GM18505 (cell line): Measurements from ENCODE around the gene TMEM151B.

Experiments
- ATAC-seq: cut with Tn5 transposase; IDR thresholded peaks from one replicate; pipeline ENCODE4 v1.9.1; 2021; ENCODE audit not compliant: unreplicated experiment
- POLR2A ChIP-seq: IDR thresholded peaks from 4 replicates; pipeline ENCODE4 v1.6.1; 2011; ENCODE audit warnings: borderline replicate concordance; ENCODE audit not compliant: insufficient read depth, insufficient read length; ENCODE audit errors: extremely low read depth

TMEM151B gene

GRCh38 chr6:44258325-44258863, 11.9 kb upstream of the TMEM151B start:
- no peak for ATAC-seq
- no peak for TF ChIP-seq POLR2A

- no peak for ATAC-seq
- no peak for TF ChIP-seq POLR2A
Observed at GRCh38 chr6:44258921-44259320, 11.3 kb upstream of the TMEM151B start.

- no peak for ATAC-seq
- TF ChIP-seq POLR2A = no peak
Observed at GRCh38 chr6:44260011-44260410, 10.2 kb upstream of the TMEM151B start.

GRCh38 chr6:44260451-44261297, 9.6 kb upstream of the TMEM151B start:
- ATAC-seq = no peak
- TF ChIP-seq POLR2A = peak; percentile 46

- ATAC-seq = no peak
- TF ChIP-seq POLR2A = no peak
Observed at GRCh38 chr6:44261581-44261980, 8.7 kb upstream of the TMEM151B start.

GRCh38 chr6:44262467-44263353, 7.5 kb upstream of the TMEM151B start:
- ATAC-seq = no peak
- TF ChIP-seq POLR2A = no peak

- TF ChIP-seq POLR2A = peak; percentile 74
- no peak for ATAC-seq
Observed at GRCh38 chr6:44263354-44264100, 6.7 kb upstream of the TMEM151B start.

GRCh38 chr6:44264154-44265006, 5.9 kb upstream of the TMEM151B start:
- peak; percentile 48 for TF ChIP-seq POLR2A
- ATAC-seq = peak; percentile 22

GRCh38 chr6:44265007-44265721, 5.1 kb upstream of the TMEM151B start, which contains the start of gene NFKBIE:
Gene NFKBIE (minus strand): TSS chr6:44265551. CDS start chr6:44265346, 205 bp downstream.
- ATAC-seq = peak; percentile 41
- peak; percentile 80 for TF ChIP-seq POLR2A

- TF ChIP-seq POLR2A = no peak
- no peak for ATAC-seq
Observed at GRCh38 chr6:44265722-44266233, 4.5 kb upstream of the TMEM151B start.

GRCh38 chr6:44266347-44266746, 3.9 kb upstream of the TMEM151B start:
- ATAC-seq = no peak
- TF ChIP-seq POLR2A = no peak
